Loucy (cell line): ENCODE results near the gene GARIN5A.
"Not testable (repeated sequence)": the region's sequence is repeated elsewhere in the genome, so short reads cannot be mapped to it uniquely, and the experiment has no call there.

Experiments
- H2AFZ ChIP-seq: fragments of 200-600 bp; sonication (generic); 2 replicates; pipeline ENCODE4 v1.6.0; 2016; ENCODE audit warnings: antibody characterized with exemption, mild to moderate bottlenecking, low read length, moderate library complexity
- H3F3A ChIP-seq: fragments of 200-600 bp; 2 replicates; pipeline ENCODE4 v1.6.0; 2016; ENCODE audit warnings: antibody characterized with exemption, low read depth, mild to moderate bottlenecking
- H3K27me3 ChIP-seq: fragments of 200-600 bp; sonication (generic); 2 replicates; pipeline ENCODE4 v1.6.1; 2014; ENCODE audit warnings: low read length, mild to moderate bottlenecking; ENCODE audit not compliant: insufficient read depth, poor library complexity, severe bottlenecking
- H3K36me3 ChIP-seq: fragments of 200-600 bp; sonication (generic); 2 replicates; pipeline ENCODE4 v1.6.1; 2016; ENCODE audit warnings: low read length; ENCODE audit not compliant: insufficient read depth
- H3K4me1 ChIP-seq: fragments of 200-600 bp; sonication (generic); 2 replicates; pipeline ENCODE4 v1.5.1; 2014; ENCODE audit warnings: low read length, mild to moderate bottlenecking; ENCODE audit not compliant: insufficient read depth, poor library complexity, severe bottlenecking
- H3K4me2 ChIP-seq: fragments of 200-600 bp; sonication (generic); 2 replicates; pipeline ENCODE4 v1.6.0; 2014; ENCODE audit warnings: antibody characterized with exemption, low read length, low read depth, mild to moderate bottlenecking; ENCODE audit not compliant: poor library complexity, severe bottlenecking
- H3K4me3 ChIP-seq: fragments of 200-600 bp; sonication (generic); 2 replicates; pipeline ENCODE4 v1.5.1; 2014; ENCODE audit warnings: low read length, mild to moderate bottlenecking, mixed read lengths; ENCODE audit not compliant: poor library complexity, severe bottlenecking
- H3K79me2 ChIP-seq: fragments of 200-600 bp; sonication (generic); 2 replicates; pipeline ENCODE4 v1.6.1; 2014; ENCODE audit warnings: low read length; ENCODE audit not compliant: insufficient read depth
- H3K9ac ChIP-seq: fragments of 200-600 bp; sonication (generic); 2 replicates; pipeline ENCODE4 v1.6.0; 2014; ENCODE audit warnings: mild to moderate bottlenecking, low read depth, low read length, moderate library complexity; ENCODE audit not compliant: poor library complexity, severe bottlenecking
- H3K9me2 ChIP-seq: fragments of 200-600 bp; sonication (generic); replicated peaks from 2 replicates; pipeline ENCODE4 v1.6.1; 2016; ENCODE audit warnings: low read depth, low read length, mixed read lengths
- H3K9me3 ChIP-seq: fragments of 200-600 bp; sonication (generic); 2 replicates; pipeline ENCODE4 v1.6.1; 2014; ENCODE audit warnings: mild to moderate bottlenecking, antibody characterized with exemption, low read length, low read depth; ENCODE audit not compliant: insufficient read depth
- H4K20me1 ChIP-seq: fragments of 200-600 bp; sonication (generic); 2 replicates; pipeline ENCODE4 v1.6.0; 2014; ENCODE audit warnings: antibody characterized with exemption, low read length, mild to moderate bottlenecking; ENCODE audit not compliant: insufficient read depth, poor library complexity, severe bottlenecking
- CTCF ChIP-seq: fragments of 200-600 bp; sonication (generic); conservative IDR thresholded peaks from 2 replicates; pipeline ENCODE4 v1.5.1; 2014; ENCODE audit warnings: mild to moderate bottlenecking, antibody characterized with exemption, low read length
- EZH2phosphoT487 ChIP-seq: fragments of 200-600 bp; IDR thresholded peaks from 2 replicates; pipeline ENCODE4 v1.6.1; 2018; ENCODE audit warnings: antibody characterized with exemption, mild to moderate bottlenecking, moderate library complexity, borderline replicate concordance

GARIN5A gene

GRCh38 chr19:50475736-50476223, 868 bp downstream of the GARIN5A start:
- Histone ChIP-seq H3K9me3 (no peaks in the 10 kb centered on the region), H3K27me3 (no peaks in the 10 kb centered on the region), H3K79me2 (no peaks in the 10 kb centered on the region), H3K9ac (no peak overlapping the region), H3K36me3 (no peaks in the 10 kb centered on the region), H3K4me3 (no peak overlapping the region), H3K4me2 (no peak overlapping the region), H2AFZ (no peak overlapping the region), H3K9me2 (no peaks in the 10 kb centered on the region), H3K4me1 (no peaks in the 10 kb centered on the region), H3F3A (no peaks in the 10 kb centered on the region), H4K20me1 (no peaks in the 10 kb centered on the region)
- no peak for TF ChIP-seq EZH2phosphoT487
- TF ChIP-seq CTCF: no peak

DNA sequence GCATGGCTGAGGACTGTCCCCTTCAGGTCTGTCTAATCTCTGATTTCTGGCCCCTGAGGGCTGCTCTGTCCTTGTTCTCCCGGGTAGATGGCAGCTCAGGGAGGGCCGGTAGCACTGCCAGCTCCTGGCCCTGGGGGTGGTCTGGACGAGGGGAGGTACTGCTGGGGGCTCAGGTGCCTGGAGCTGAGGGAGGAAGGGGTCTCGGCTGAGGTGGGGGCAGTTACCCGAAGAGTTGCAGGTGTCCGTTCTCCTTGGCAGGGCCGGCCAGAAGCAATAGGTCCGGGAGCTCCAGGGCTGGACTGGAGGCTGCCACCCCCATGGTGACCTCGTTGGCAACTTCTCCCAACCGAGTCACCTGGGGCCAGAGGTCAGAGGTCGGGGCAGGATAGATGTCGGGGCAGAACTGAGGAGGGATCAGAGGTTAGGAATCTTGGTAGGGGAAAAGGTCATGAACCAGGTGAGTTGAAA, 1.5 kb downstream of the GARIN5A start:
- no peaks in the 10 kb centered on the region for H3K36me3 ChIP-seq
- H3K4me1 ChIP-seq: no peaks in the 10 kb centered on the region
- no peak overlapping the region for H3K4me3 ChIP-seq
- no peaks in the 10 kb centered on the region for H3K9me3 ChIP-seq
- no peaks in the 10 kb centered on the region for H3K9me2 ChIP-seq
- no peaks in the 10 kb centered on the region for H3K79me2 ChIP-seq
- H3K27me3 ChIP-seq: no peaks in the 10 kb centered on the region
- H3F3A ChIP-seq: no peaks in the 10 kb centered on the region
- TF ChIP-seq CTCF (no peak), EZH2phosphoT487 (no peak)
- no peak overlapping the region for H2AFZ ChIP-seq
- H4K20me1 ChIP-seq: no peaks in the 10 kb centered on the region
- H3K4me2 ChIP-seq: no peak overlapping the region
- no peak overlapping the region for H3K9ac ChIP-seq

DNA sequence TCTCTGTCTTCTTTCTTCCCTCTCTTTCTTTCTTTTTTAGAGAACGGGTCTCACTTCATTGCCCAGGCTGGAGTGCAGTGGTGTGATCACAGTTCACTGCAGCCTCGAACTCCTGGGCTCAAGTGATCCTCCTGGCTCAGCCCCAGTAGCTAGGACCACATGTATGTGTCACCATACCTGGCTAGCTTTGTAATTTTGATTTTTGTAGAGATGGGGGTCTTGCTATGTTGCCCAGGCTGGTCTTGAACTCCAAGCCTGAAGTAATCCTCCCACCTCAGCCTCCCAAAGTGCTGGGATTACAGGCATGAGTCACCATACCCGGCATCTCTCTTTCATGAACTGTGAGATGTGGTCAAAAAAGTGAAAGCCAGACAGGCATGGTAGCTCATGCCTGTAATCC, 3.3 kb downstream of the GARIN5A start:
- not testable (repeated sequence) for H4K20me1 ChIP-seq

GRCh38 chr19:50468818-50469217, 7.8 kb downstream of the GARIN5A start:
- Histone ChIP-seq H3K79me2 (no peaks in the 10 kb centered on the region), H3F3A (no peaks in the 10 kb centered on the region), H3K36me3 (no peaks in the 10 kb centered on the region), H3K9me3 (no peaks in the 10 kb centered on the region), H3K4me3 (no peak overlapping the region), H4K20me1 (no peaks in the 10 kb centered on the region), H3K9me2 (no peaks in the 10 kb centered on the region), H3K4me1 (no peaks in the 10 kb centered on the region), H3K9ac (no peak overlapping the region), H3K27me3 (no peaks in the 10 kb centered on the region), H3K4me2 (no peak overlapping the region), H2AFZ (no peak overlapping the region)
- TF ChIP-seq EZH2phosphoT487: no peak
- TF ChIP-seq CTCF: no peak

More for the DNA sequence above, 3.3 kb downstream of the GARIN5A start:
- H3K27me3 ChIP-seq, H2AFZ ChIP-seq, H3K9ac ChIP-seq, H3K4me3 ChIP-seq, H3K79me2 ChIP-seq, H3K9me3 ChIP-seq, H3K4me1 ChIP-seq, H3K4me2 ChIP-seq, H3K9me2 ChIP-seq, H3F3A ChIP-seq, H3K36me3 ChIP-seq: not testable (repeated sequence)
